Erythroblast (primary cell): ENCODE data around the gene OR52A1.

ENCODE experiments used
- GATA1 ChIP-seq: IDR thresholded peaks from 2 replicates; pipeline ENCODE4 v1.6.1; 2011; ENCODE audit warnings: low read depth, mild to moderate bottlenecking, control low read depth, low read length, moderate library complexity
- POLR2A ChIP-seq: IDR thresholded peaks from 2 replicates; pipeline ENCODE4 v1.6.1; 2011; ENCODE audit warnings: mild to moderate bottlenecking, low read length

DNA sequence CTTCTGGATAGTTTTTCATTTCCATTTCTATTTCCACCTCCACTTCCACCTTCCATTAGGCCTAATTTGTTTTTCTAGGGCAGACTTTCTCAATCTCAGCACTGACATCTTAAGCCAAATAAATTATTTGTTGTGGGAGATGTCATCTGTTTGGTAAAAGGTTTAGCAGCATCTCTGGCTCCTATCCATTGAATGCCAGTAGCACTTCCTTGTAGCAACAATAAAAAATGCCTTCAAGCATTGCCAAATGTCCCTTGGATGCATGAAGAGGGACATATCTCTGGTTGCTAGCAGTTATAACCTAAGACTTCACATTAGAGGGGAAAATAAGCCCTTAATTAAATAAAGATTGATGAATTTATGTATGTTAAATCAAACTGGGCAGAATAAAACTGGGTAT lies 18.3 kb downstream of the OR52A1 start:
- TF ChIP-seq POLR2A (no peak), GATA1 (no peak)
